Adrenal gland (tissue), 5 donors: Measurements from ENCODE around the gene CPM.

ENCODE experiments used
- CTCF ChIP-seq, 6 experiments: fragments of 450-650 bp in 4 of 6; fragments of 200-600 bp in 2 of 6; sonication (generic) in 1 of 6; IDR thresholded peaks; 1 replicate in 5 of 6; 2 replicates in 1 of 6; pipeline versions ENCODE4 v1.5.1 to v1.8.0; 2016 to 2021; ENCODE audit warnings: antibody characterized with exemption in 6 of 6, mild to moderate bottlenecking in 2 of 6, moderate library complexity in 1 of 6
- POLR2A ChIP-seq, 2 donors: fragments of 450-650 bp; IDR thresholded peaks; one replicate each; pipeline ENCODE4 v1.6.1; 2017; ENCODE audit warnings: antibody characterized with exemption in 2 of 2, mild to moderate bottlenecking in 2 of 2, moderate library complexity in 1 of 2
- donor health status: DM: no; HTN: no; CAD: no.

GRCh38 chr12:68959891-68960464, 27.0 kb upstream of the CPM start:
- no peak for TF ChIP-seq CTCF (IDR thresholded peaks at IDR 0.05)
- TF ChIP-seq POLR2A (IDR thresholded peaks at IDR 0.05), result no peak
